Effector memory CD8-positive, alpha-beta T cell (primary cell): ENCODE data around the gene FAM20B.
"Not testable (repeated sequence)": the region's sequence is repeated elsewhere in the genome, so short reads cannot be mapped to it uniquely, and the experiment has no call there.

Experiments used
- ATAC-seq: fragments of 150-1000 bp; cut with Tn5 transposase; replicated peaks from 2 replicates; pipeline ENCODE4 v1.10.0; 2021; ENCODE audit warnings: mild to moderate bottlenecking, moderate library complexity
- DNase-seq, 3 experiments: peaks; one replicate each; pipeline ENCODE4 v3.0.0; 2021
- H3K27ac Mint-ChIP-seq, 2 donors: one replicate each; pipeline ENCODE4 v1.8.0; 2022; ENCODE audit warnings: mild to moderate bottlenecking in 2 of 2, mixed read lengths in 2 of 2, moderate library complexity in 2 of 2
- H3K27me3 Mint-ChIP-seq, 2 donors: one replicate each; pipeline ENCODE4 v1.8.0; 2022; ENCODE audit warnings: mixed read lengths in 2 of 2
- H3K36me3 Mint-ChIP-seq: one replicate; pipeline ENCODE4 v1.8.0; 2022; ENCODE audit warnings: mild to moderate bottlenecking, moderate library complexity, mixed read lengths; ENCODE audit not compliant: insufficient read depth
- H3K4me1 Mint-ChIP-seq, 2 donors: one replicate each; pipeline ENCODE4 v1.8.0; 2022; ENCODE audit warnings: low read depth in 2 of 2, mixed read lengths in 2 of 2
- H3K4me3 Mint-ChIP-seq, 2 donors: one replicate each; pipeline ENCODE4 v1.8.0; 2022; ENCODE audit warnings: mild to moderate bottlenecking in 2 of 2, mixed read lengths in 2 of 2, moderate library complexity in 2 of 2
- H3K9me3 Mint-ChIP-seq, 2 donors: one replicate each; pipeline ENCODE4 v1.8.0; 2022; ENCODE audit warnings: mixed read lengths in 2 of 2
- total RNA-seq, 9 experiments: gene quantifications; one replicate each; lab custom pipeline; 2026; lab: John Stamatoyannopoulos, UW

FAM20B gene, protein sequence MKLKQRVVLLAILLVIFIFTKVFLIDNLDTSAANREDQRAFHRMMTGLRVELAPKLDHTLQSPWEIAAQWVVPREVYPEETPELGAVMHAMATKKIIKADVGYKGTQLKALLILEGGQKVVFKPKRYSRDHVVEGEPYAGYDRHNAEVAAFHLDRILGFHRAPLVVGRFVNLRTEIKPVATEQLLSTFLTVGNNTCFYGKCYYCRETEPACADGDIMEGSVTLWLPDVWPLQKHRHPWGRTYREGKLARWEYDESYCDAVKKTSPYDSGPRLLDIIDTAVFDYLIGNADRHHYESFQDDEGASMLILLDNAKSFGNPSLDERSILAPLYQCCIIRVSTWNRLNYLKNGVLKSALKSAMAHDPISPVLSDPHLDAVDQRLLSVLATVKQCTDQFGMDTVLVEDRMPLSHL
- total RNA-seq, result 28.9 to 108 (median 98.4) reads per million in 9 experiments

DNA sequence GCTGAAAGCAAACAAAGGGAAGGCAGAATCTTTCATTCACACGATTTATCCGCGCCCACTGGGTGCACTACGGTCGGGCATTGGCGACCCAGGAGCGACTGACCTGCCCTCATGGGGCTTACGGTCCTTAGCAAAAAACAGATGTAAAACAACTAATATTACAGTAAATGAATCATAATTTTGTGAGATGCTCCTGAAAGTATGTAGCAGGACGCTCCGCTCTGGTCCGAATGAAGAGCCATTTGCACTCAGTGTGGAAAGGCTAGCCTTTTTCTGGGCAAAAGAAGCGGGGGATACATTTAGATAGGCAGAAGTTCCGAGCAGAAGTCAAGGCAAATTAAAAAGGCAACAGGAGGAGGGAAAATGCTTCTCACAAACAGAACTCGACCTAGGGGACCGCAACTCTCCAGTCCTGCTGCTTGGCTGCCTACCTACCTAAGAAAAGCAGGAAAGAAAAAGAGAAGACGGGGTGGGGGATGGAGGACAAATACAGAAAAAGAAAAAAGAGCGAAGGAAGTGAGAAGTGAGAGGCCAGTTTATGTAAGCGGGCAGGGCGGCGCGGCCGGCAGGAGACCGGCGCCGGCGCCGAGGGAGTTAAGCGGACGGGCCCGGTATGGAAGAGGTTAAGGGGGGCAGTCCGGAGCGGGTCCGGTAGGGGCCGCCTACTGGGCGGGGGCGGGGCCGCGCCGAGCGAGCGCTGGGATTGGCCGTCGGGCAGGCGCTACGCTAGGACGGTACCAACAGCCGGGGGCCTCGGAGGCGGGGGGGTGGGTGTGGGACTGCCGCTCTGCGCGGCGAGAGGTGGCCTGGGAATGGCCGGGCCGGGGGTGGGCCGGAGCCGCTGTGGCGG lies at the start of gene FAM20B:
FAM20B (plus strand) TSS at position 770 of the 850 bp plus-strand sequence. CDS start 17,954 bp downstream, outside the sequence.
- peaks cover 7% of the 10 kb centered on the region for H3K36me3 Mint-ChIP-seq
- H3K27me3 Mint-ChIP-seq, result peaks cover 3 to 13% of the 10 kb centered on the region in 2 donors
- peak; percentile 79 to 87 (median 85) for DNase-seq
- H3K9me3 Mint-ChIP-seq, result no peaks in the 10 kb centered on the region
- H3K4me1 Mint-ChIP-seq, result peaks cover 20 to 45% of the 10 kb centered on the region in 2 donors
- peak within 1 kb of the TSS; percentile 92 to 96 for H3K27ac Mint-ChIP-seq
- H3K4me3 Mint-ChIP-seq, result peak within 1 kb of the TSS; percentile 83 to 87
- peak; percentile 83 for ATAC-seq

DNA sequence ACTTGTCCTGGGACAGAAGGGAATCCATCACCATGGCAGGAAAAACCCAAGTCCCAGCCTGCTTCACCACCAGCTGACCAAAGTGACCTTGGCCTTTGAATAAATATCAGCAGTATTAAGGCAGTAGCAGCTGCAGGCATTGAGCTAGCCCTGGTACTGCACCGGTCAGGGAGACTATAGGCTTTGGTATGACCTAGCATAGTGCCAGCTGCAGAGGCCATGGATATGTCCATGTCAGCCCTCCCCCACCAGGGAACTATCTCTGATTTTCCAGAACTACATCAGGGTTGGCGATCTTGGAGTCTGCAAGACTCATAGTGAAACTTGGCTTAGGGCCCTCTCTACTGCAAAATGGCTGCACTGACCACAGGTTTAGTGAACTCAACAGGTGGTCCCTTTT lies 49.2 kb upstream of the FAM20B start:
- H3K36me3 Mint-ChIP-seq, result no peaks in the 10 kb centered on the region
- H3K4me3 Mint-ChIP-seq, result no peak overlapping the region
- H3K4me1 Mint-ChIP-seq, result peaks cover 4 to 6% of the 10 kb centered on the region in 2 donors
- peaks cover 4 to 8% of the 10 kb centered on the region in 2 donors for H3K9me3 Mint-ChIP-seq
- DNase-seq (no peak), ATAC-seq (no peak)
- H3K27me3 Mint-ChIP-seq, result peaks cover 10 to 34% of the 10 kb centered on the region in 2 donors
- no peak overlapping the region for H3K27ac Mint-ChIP-seq

DNA sequence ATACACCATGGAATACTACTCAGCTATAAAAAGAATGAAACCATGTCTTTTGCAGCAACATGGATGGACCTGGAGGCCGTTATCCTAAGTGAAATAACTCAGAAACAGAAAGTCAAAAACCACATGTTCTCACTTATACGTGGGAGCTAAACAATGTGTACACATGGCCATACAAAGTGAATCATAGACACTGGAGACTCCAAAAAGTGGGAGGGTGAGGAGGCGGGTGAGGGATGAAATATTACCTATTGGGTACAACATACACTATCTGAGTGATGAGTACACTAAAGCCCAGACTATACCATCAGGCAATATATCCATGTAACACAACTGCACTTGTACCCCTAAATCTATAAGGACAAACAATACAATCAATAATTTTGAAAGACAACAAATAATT lies 39.5 kb upstream of the FAM20B start:
- H3K9me3 Mint-ChIP-seq, result no peaks in the 10 kb centered on the region
- peaks cover 0 to 4% of the 10 kb centered on the region in 2 donors for H3K4me1 Mint-ChIP-seq
- no peaks in the 10 kb centered on the region for H3K27me3 Mint-ChIP-seq
- DNase-seq (no peak), ATAC-seq (no peak)
- no peak overlapping the region for H3K4me3 Mint-ChIP-seq
- no peak overlapping the region for H3K27ac Mint-ChIP-seq
- peaks cover 3% of the 10 kb centered on the region for H3K36me3 Mint-ChIP-seq

DNA sequence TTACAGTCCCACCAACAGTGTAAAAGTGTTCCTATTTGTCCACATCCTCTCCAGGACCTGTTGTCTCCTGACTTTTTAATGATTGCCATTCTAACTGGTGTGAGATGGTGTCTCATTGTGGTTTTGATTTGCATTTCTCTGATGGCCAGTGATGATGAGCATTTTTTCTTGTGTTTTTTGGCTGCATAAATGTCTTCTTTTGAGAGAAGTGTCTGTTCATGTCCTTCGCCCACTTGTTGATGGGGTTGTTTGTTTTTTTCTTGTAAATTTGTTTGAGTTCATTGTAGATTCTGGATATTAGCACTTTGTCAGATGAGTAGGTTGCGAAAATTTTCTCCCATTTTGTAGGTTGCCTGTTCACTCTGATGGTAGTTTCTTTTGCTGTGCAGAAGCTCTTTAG lies 37.5 kb upstream of the FAM20B start:
- H3K4me1 Mint-ChIP-seq, H3K27ac Mint-ChIP-seq, H3K36me3 Mint-ChIP-seq, DNase-seq, H3K27me3 Mint-ChIP-seq, ATAC-seq, H3K4me3 Mint-ChIP-seq, H3K9me3 Mint-ChIP-seq: not testable (repeated sequence)

DNA sequence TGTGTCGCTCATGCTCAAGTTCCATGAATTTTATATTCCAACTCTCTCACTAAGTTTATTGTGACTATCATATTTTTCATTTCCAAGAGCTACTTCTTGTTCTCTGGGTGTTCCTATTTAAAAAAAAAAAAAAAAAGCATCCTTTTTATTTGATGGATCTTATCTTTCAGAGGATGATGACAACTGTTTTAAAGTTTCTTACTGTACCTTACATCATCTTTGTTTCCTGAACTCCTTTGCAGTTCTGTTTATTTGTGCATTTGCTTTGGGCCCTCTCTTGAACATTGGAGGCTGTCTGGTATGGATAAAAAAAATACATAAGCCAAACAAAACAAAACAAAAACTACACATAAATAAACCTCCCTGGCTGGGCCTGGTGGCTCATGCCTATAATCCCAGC lies 32.1 kb upstream of the FAM20B start:
- no peak for DNase-seq
- no peak overlapping the region for H3K27ac Mint-ChIP-seq
- H3K4me3 Mint-ChIP-seq, result no peak overlapping the region
- no peak for ATAC-seq
- H3K9me3 Mint-ChIP-seq, result no peaks in the 10 kb centered on the region
- peaks cover 3% of the 10 kb centered on the region for H3K36me3 Mint-ChIP-seq
- peaks cover 6 to 8% of the 10 kb centered on the region in 2 donors for H3K27me3 Mint-ChIP-seq
- no peaks in the 10 kb centered on the region for H3K4me1 Mint-ChIP-seq

DNA sequence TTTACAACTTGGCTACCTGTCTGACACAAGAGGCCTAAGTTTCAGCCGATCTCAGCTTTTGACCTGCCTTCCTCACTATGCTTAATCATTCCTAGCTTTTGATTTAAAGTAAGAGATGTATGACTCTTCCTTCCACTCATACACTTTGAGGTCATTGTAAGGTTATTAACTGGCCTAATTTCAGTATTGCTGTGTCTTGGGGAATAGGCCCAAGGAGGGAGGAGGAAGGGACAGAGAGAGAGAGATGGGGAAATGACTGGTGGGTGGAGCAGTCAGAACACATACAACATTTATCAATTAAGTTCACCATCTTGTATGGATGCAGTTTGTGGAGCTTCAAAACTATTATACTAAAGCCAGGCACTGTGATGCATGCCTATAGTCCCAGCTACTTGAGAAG lies 28.3 kb upstream of the FAM20B start:
- Mint-ChIP-seq H3K9me3 (no peaks in the 10 kb centered on the region), H3K4me1 (no peaks in the 10 kb centered on the region), H3K36me3 (peaks cover 3% of the 10 kb centered on the region), H3K27me3 (peaks cover 6 to 8% of the 10 kb centered on the region in 2 donors), H3K4me3 (no peak overlapping the region), H3K27ac (no peak overlapping the region)
- DNase-seq, result no peak
- ATAC-seq, result no peak

DNA sequence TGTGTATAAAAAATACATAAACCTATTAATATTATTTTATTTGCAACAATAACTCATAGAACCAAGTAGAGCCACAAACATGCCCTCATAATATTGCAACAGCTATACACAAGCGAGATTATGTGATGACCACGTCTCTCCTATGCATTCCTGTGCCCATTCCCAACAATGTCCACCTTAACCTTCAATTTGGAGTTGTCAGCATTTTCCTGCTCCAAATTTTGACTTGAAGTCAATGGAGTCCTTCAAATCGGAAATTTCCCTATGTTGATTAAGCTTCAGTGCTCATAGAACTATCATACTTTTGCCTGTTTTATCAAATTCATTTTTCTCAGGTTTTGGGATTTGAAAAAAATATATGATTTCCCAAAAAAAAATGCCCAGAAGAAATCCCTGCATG lies 27.4 kb upstream of the FAM20B start:
- Mint-ChIP-seq H3K36me3 (peaks cover 3% of the 10 kb centered on the region), H3K4me1 (peaks cover 5 to 8% of the 10 kb centered on the region in 2 donors), H3K27me3 (peaks cover 6 to 7% of the 10 kb centered on the region in 2 donors), H3K27ac (no peak overlapping the region), H3K9me3 (no peaks in the 10 kb centered on the region), H3K4me3 (no peak overlapping the region)
- no peak for DNase-seq
- no peak for ATAC-seq

DNA sequence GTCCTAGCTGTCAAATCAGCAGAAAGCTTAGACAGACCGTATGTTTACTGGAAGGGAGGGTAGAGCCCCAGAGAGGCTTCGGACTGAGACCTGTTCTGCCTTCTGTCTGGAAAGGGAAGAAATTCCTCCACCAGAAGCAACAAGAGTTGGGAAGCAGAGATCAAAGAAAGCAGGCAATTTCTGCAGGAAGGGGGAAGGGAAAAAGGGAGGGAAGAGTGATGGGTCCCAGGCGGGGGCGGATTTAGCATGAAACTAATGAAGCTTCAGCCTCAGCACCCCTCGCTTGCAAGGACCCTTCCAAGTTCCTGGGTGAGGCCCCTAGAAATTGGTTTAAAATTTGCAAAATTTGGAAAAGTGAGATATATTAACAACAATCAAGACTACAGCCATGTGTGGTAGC lies 26.6 kb upstream of the FAM20B start:
- Mint-ChIP-seq H3K27me3 (no peaks in the 10 kb centered on the region), H3K4me1 (peaks cover 10 to 12% of the 10 kb centered on the region in 2 donors), H3K36me3 (peaks cover 3% of the 10 kb centered on the region), H3K27ac (peak overlapping the region in 1 of 2 donors; percentile 33), H3K9me3 (no peaks in the 10 kb centered on the region), H3K4me3 (no peak overlapping the region)
- ATAC-seq (no peak), DNase-seq (no peak)

DNA sequence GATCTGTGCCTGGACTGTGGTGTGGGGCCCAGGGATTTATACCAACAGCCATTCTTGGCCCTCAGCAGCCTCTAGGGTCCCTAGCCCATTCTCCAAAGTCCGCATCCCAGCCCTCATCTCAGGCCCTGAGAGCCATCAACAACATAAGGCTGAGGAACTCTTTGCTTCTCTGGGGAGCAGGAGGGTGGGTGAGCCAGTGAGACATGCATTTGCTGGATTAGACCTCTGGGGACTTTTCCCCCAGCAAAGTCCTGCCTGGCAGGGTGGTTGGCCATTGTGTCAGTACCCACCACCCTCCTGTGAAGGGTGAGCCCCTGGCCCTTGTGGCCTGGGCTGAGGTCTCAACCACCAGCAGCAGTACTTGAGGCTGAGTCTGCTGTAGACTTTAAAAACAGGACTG lies 24.2 kb upstream of the FAM20B start:
- no peaks in the 10 kb centered on the region for H3K27me3 Mint-ChIP-seq
- H3K4me1 Mint-ChIP-seq, result peaks cover 19% of the 10 kb centered on the region in 2 donors
- no peak for ATAC-seq
- no peak for DNase-seq
- H3K4me3 Mint-ChIP-seq, result no peak overlapping the region
- no peaks in the 10 kb centered on the region for H3K9me3 Mint-ChIP-seq
- H3K36me3 Mint-ChIP-seq, result peaks cover 3% of the 10 kb centered on the region
- no peak overlapping the region for H3K27ac Mint-ChIP-seq

DNA sequence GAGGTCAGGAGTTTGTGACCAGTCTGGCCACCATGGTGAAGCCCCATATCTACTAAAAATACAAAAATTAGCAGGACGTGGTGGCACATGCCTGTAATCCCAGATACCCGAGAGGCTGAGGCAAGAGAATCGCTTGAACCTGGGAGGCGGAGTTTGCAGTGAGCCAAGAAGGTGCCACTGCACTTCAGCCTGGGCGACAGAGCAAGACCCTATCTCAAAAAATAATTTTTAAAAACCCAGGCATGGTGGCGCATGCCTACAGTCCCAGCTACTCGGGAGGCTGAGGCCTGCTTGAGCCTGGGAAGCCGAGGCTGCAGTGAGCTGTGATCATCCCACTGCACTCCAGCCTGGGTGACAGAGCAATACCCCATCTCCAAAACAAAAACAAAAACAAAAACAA lies 23.6 kb upstream of the FAM20B start:
- not testable (repeated sequence) for H3K27me3 Mint-ChIP-seq, H3K36me3 Mint-ChIP-seq, DNase-seq, ATAC-seq, H3K4me3 Mint-ChIP-seq, H3K9me3 Mint-ChIP-seq
- Mint-ChIP-seq H3K27ac (peak overlapping the region in 1 of 2 donors; percentile 86), H3K4me1 (peaks cover 19% of the 10 kb centered on the region in 2 donors)

DNA sequence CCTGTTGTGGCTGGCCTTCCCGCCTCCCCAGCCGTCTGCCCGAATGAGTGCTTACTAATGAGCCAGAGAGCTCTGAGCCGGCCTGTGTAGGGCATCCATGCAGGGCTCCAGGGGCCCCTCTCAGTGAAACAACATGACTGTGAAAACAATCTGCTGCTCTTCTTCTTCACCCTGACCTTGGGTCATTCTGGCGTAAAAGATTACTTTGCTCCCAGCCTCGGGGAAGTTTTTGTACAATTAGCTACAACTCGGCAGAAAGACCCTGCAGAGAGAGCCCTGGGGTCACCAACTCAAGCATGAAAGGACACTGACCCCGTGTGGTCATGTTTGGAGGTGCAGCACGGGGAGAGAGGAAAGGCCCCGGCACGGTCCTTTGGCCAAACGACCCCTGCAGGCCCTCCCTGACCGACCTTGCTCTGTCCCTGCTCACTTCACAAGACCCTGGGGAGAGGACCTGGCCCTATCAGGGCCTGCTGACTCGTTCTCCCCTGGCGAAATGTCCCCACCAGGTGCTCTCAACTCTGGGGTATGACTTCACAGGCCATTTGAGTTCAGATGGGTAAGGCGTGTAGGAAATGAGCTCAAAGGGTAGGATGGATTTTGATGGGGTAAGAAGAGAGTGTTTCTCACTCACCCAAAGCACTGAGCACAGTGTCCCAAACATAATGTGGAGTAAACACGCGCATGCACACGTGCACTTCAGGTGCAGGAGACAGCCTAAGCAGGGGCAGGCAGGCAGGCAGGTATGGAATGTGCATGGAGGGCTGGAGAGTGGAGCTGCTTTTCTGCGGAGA lies 22.9 kb upstream of the FAM20B start:
- Mint-ChIP-seq H3K36me3 (peaks cover 3% of the 10 kb centered on the region), H3K4me1 (peaks cover 19% of the 10 kb centered on the region in 2 donors), H3K27ac (peak overlapping the region; percentile 49 to 86), H3K9me3 (no peaks in the 10 kb centered on the region), H3K4me3 (peak overlapping the region; percentile 20 to 55), H3K27me3 (no peaks in the 10 kb centered on the region)
- DNase-seq, result peak; percentile 56 to 64 (median 57)
- ATAC-seq, result peak; percentile 69

DNA sequence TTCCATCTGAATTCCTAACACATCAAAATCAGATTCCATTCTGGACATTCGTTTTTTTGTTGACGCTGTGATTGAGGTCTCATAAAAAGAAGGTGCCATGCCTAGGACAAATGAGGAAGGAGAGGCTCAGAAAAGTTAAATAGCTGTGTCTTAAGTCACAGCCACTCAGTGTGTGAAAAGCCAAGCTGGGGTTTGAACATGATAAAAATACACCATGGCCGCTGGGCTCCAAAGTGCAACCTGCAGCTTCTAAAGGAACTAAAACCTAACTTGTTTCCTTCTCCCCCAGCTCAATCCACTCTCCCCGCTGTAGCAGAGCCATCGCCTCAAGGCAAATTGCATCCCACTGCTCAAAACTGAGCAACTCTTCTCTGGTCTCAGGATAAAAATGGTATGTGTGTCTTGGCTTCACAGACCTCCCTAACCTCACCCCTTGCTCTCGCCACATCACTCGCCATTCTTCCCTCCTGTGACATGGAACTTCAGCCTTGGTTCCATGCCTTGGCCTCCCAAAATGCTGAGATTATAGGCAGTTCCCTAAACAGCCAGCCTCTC lies 22.1 kb upstream of the FAM20B start:
- no peak for DNase-seq
- H3K36me3 Mint-ChIP-seq, result peaks cover 3% of the 10 kb centered on the region
- ATAC-seq, result no peak
- no peaks in the 10 kb centered on the region for H3K9me3 Mint-ChIP-seq
- H3K27ac Mint-ChIP-seq, result peak overlapping the region; percentile 79 to 86
- H3K4me3 Mint-ChIP-seq, result peak overlapping the region; percentile 44 to 63
- H3K27me3 Mint-ChIP-seq, result no peaks in the 10 kb centered on the region
- peaks cover 19% of the 10 kb centered on the region in 2 donors for H3K4me1 Mint-ChIP-seq

DNA sequence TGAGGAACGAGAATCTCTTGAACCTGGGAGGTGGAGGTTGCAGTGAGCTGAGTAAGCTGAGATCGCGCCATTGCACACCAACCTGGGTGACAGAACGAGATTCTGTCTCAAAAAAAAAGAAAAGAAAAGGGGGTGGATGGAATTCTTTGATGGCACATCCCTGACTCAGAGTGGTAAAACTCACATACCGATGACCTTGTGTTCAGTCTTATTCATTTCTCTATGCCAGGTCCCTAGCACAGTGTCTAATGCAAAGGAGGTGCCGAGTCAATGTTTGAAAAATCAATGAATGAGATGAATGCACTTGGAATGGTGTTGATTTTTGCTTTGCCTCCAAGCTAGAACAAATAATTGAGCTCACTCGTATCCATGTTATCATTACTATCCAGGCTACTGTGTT lies 18.5 kb upstream of the FAM20B start:
- no peaks in the 10 kb centered on the region for H3K9me3 Mint-ChIP-seq
- H3K4me3 Mint-ChIP-seq, result no peak overlapping the region
- H3K4me1 Mint-ChIP-seq, result peaks cover 19% of the 10 kb centered on the region in 2 donors
- H3K27me3 Mint-ChIP-seq, result no peaks in the 10 kb centered on the region
- no peaks in the 10 kb centered on the region for H3K36me3 Mint-ChIP-seq
- DNase-seq, result no peak
- no peak for ATAC-seq
- H3K27ac Mint-ChIP-seq, result no peak overlapping the region
